Keratinocyte (primary cell): Measurements from ENCODE around the gene GRIA4.

Source experiments
- CTCF ChIP-seq, 3 experiments: IDR thresholded peaks in 1 of 3; conservative IDR thresholded peaks in 1 of 3; optimal IDR thresholded peaks in 1 of 3; 2 replicates in 2 of 3; 3 replicates in 1 of 3; pipeline versions ENCODE3 to v1.5.1; 2011; ENCODE audit warnings: low read length in 3 of 3, mild to moderate bottlenecking in 3 of 3, moderate library complexity in 2 of 3, control low read depth in 1 of 3, inconsistent platforms in 1 of 3; ENCODE audit not compliant: insufficient read depth in 2 of 3; ENCODE audit errors: extremely low read depth in 1 of 3
- EZH2 ChIP-seq: IDR thresholded peaks from one replicate; pipeline ENCODE4 v1.6.1; 2012; ENCODE audit warnings: inconsistent platforms, mild to moderate bottlenecking, low read length, moderate library complexity

DNA sequence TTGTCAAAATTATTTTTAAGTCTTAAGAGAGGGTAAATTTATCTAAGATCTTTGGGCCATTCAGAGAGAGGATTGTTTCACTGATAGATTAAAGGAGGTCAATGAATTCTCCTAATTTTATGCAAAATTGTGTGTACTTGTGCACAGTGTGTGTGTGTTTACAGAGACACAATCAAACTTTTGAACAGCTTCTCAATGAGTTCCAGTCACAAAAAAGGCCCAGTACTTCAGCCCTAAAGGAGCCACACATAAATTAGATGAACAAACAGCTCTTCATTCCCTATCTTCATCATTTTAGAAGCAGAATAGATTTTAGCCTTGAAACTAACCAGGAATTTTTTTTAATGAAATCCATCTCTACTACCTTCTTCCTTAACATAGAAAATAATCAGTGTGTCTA, 9.7 kb downstream of the GRIA4 start:
- no peak for TF ChIP-seq CTCF (optimal IDR thresholded peaks at IDR 0.05 in 1 of 3, IDR thresholded peaks at IDR 0.05 in 1 of 3, conservative IDR thresholded peaks at IDR 0.05 in 1 of 3; ENCODE audit: extremely low read depth in 1 of 3, insufficient read depth in 2 of 3, low read length in 3 of 3)
- TF ChIP-seq EZH2 = no peak
